ENCODE data around the gene ANKFY1.

DNA sequence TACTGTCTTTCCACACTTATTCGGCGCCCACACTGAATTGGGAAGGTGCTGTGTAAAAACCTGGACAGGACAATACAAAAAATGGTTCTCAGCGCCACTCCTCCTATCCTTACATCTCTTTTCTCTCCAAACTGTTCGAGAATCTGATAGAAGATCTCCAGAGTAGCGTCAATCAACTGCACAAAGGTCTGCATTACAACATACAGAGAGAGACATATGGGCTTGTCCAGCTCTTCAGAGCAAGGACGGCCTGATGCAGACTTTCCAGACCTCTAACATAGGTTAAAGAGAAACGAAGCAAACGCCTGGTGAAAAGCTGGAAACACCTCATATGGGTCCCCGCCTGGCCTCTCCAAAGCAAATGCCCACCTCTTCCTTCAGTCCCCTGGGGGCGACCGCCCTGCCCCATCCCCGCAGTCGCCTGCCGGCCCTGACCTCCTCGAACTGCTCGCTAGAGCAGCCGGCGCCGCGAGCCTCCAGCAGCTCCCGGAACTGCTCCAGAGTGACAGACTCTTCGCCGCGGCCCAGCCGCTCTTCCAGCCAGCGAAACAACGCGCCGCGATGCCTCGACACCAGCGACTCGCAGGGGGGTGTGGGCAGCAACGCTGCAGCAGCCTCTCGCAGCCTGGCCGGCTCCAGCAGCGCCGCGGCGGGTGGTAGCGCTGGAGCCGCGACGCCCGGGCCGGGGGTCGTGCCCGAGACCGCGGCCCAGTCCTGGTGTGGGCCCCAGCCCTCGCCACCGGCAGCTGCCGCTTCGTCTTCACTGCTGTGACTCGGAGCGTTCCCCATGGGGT, 121.5 kb downstream of the ANKFY1 start:
- TF ChIP-seq POLR2AphosphoS5 (IDR thresholded peaks at IDR 0.05; ENCODE audit: low read depth, low read length) (no peak), TAF1 (IDR thresholded peaks at IDR 0.05; ENCODE audit: low read depth, low read length) (no peak), POLR2A (IDR thresholded peaks at IDR 0.05; ENCODE audit: low read depth, low read length) (no peak)
